PC-3 (cell line): ENCODE results near the gene KCNB1. TPM values are rescaled to one million over a fixed set of nuclear protein-coding genes. Genes with fewer than 3 reads are reported as not detected.
A peak's percentile ranks its signal among the peaks of the same experiment; 100 is the strongest.

Experiments used
- ATAC-seq: fragments of 200-7000 bp; cut with Tn5 transposase; 2 replicates; pipeline ENCODE4 v1.9.1; 2020; ENCODE audit warnings: mild to moderate bottlenecking, moderate library complexity
- BruUV-seq: library from RNA; stranded (reverse); fragments of 400-500 nt; replicated peaks from 2 replicates; lab custom pipeline; 2021; lab: Mats Ljungman, UMichigan
- CTCF ChIA-PET: fragments of 300-600 bp; sonication (Branson Sonifier 250); formaldehyde crosslinking; loops from one replicate; lab custom pipeline; 2022; ENCODE audit warnings: antibody characterized with exemption; lab: Charles Lee
- POLR2A ChIA-PET: fragments of 300-600 bp; sonication (Branson Sonifier 250); formaldehyde crosslinking; loops from one replicate; lab custom pipeline; 2022; ENCODE audit warnings: antibody characterized with exemption; ENCODE audit not compliant: unreplicated experiment; lab: Charles Lee
- DNase-seq: peaks from one replicate; pipeline ENCODE4 v3.0.0-alpha.2; 2015
- H2AFZ ChIP-seq: fragments of 300-600 bp; sonication (generic); 2 replicates; pipeline ENCODE4 v1.6.0; 2016; ENCODE audit warnings: antibody characterized with exemption, low read length
- H3F3A ChIP-seq: fragments of 300-600 bp; sonication (generic); one replicate; pipeline ENCODE4 v1.6.0; 2017; ENCODE audit warnings: antibody characterized with exemption, low read length, control low read depth, mild to moderate bottlenecking; ENCODE audit not compliant: unreplicated experiment
- H3K27ac ChIP-seq: fragments of 300-600 bp; sonication (generic); 2 replicates; pipeline ENCODE4 v1.5.1; 2016; ENCODE audit warnings: mild to moderate bottlenecking, low read length
- H3K27me3 ChIP-seq: fragments of 300-600 bp; sonication (generic); 2 replicates; pipeline ENCODE4 v1.6.1; 2016; ENCODE audit warnings: low read length, mixed read lengths
- H3K36me3 ChIP-seq: fragments of 300-600 bp; sonication (generic); 2 replicates; pipeline ENCODE4 v1.6.1; 2016; ENCODE audit warnings: low read depth, mixed run types, low read length, mixed read lengths
- H3K4me1 ChIP-seq: fragments of 300-600 bp; sonication (generic); 2 replicates; pipeline ENCODE4 v1.5.1; 2016; ENCODE audit warnings: low read length; ENCODE audit not compliant: insufficient read depth
- H3K4me2 ChIP-seq: fragments of 300-600 bp; sonication (generic); 2 replicates; pipeline ENCODE4 v1.6.0; 2016; ENCODE audit warnings: low read length
- H3K4me3 ChIP-seq: fragments of 300-600 bp; sonication (generic); 2 replicates; pipeline ENCODE4 v1.5.1; 2016; ENCODE audit warnings: mild to moderate bottlenecking, low read length, mixed read lengths
- H3K79me2 ChIP-seq: fragments of 300-600 bp; sonication (generic); 2 replicates; pipeline ENCODE4 v1.6.1; 2017; ENCODE audit warnings: low read length, mixed read lengths
- H3K9ac ChIP-seq: fragments of 300-600 bp; sonication (generic); 2 replicates; pipeline ENCODE4 v1.6.0; 2016; ENCODE audit warnings: mild to moderate bottlenecking, low read length
- H3K9me2 ChIP-seq: fragments of 300-600 bp; sonication (generic); replicated peaks from 2 replicates; pipeline ENCODE4 v1.6.1; 2016; ENCODE audit warnings: mixed run types, low read length, mixed read lengths
- H3K9me3 ChIP-seq: fragments of 300-600 bp; sonication (generic); 2 replicates; pipeline ENCODE4 v1.6.1; 2016; ENCODE audit warnings: low read length, mixed read lengths
- H4K20me1 ChIP-seq: fragments of 300-600 bp; sonication (generic); 2 replicates; pipeline ENCODE4 v1.6.1; 2016; ENCODE audit warnings: low read length, mixed read lengths
- EZH2 ChIP-seq: fragments of 300-600 bp; sonication (generic); IDR thresholded peaks from one replicate; pipeline ENCODE4 v1.6.1; 2017; ENCODE audit warnings: antibody characterized with exemption, mild to moderate bottlenecking, low read length; ENCODE audit not compliant: unreplicated experiment
- EZH2phosphoT487 ChIP-seq: fragments of 300-600 bp; sonication (generic); IDR thresholded peaks from 2 replicates; pipeline ENCODE4 v1.6.1; 2018; ENCODE audit warnings: mild to moderate bottlenecking, antibody characterized with exemption, low read length, borderline replicate concordance
- intact Hi-C: fragments of 100-400 bp; cut with micrococcal nuclease; formaldehyde crosslinking; loops from 2 replicates; pipeline ENCODE4 v1.9.0; 2023
- total RNA-seq: library from RNA; depleted of rRNA; stranded (reverse); fragments of >200 nt; gene quantifications from 2 replicates; pipeline ENCODE4 v1.2.3, GENCODE V29; 2014
- TF ChIP-seq, protein P1 (sequence below): fragments of 300-600 bp; sonication (generic); conservative IDR thresholded peaks from 2 replicates; pipeline ENCODE4 v1.5.1; 2017; ENCODE audit warnings: antibody characterized with exemption, low read depth, mild to moderate bottlenecking, low read length

Gene KCNB1
- total RNA-seq, 1 experiment from 2014 or later = 0.04 TPM

DNA sequence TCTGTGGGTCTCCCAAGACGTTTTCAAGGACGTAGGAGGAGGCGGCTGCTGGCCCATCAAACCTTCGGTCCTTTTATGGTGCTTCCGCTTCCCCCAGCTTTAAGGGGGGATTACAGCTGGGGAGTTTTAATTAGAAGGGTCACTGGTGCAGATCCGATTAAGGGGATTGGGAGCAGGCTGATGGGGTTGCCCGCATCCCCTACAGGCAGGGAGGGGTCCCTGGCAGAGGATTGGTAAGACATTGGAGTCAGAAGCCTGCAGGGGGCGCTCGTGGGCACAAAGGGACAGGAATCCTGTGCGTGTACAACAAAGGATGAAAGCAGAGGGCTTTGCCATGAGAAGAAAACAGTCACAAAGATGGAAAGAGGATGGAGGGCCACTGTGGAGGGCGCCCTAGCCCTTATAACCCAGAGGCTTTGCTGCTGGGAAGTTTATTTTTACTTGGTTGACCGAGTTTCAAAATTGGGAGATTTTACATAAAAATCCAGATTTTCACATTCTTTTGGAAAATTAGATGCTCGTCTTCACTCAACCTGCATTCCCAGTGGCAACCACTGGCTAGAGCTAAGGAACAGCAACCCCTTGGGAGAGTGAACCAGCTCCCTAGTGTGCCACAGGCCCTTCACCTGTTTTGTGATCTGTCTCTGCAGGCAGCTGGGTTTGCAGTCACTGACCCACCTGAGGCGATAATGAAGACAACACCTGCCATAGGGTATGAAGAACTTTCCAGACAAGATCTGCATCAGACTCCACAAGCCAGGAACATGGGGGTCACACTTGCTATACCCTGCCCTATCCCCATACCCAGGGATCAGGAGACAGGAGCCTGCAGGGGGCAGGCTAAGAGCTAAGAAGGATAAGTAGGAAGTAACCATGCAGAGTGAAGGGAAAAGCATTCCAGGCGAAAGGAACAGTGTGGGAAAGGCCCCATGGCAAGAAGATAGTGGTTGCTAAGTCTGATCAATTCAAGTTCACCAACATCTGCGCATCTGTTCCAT is 97.7 kb downstream of the KCNB1 start:
- no peaks in the 10 kb centered on the region for H4K20me1 ChIP-seq
- no peak overlapping the region for H3K9ac ChIP-seq
- H2AFZ ChIP-seq = no peak overlapping the region
- H3F3A ChIP-seq = no peaks in the 10 kb centered on the region
- DNase-seq (peak; percentile 76), ATAC-seq (peak; percentile 72)
- ChIA-PET POLR2A (no interaction called here), CTCF (interaction anchor here (0.6 to 1.1 kb wide), 2 partner anchors 21 to 122 kb away, joined by 3 read pairs; no protein-coding TSS in a partner anchor)
- BruUV-seq = no TSS peak
- H3K4me1 ChIP-seq = no peaks in the 10 kb centered on the region
- H3K27ac ChIP-seq = no peak overlapping the region
- no peaks in the 10 kb centered on the region for H3K79me2 ChIP-seq
- TF ChIP-seq, protein P1, sequence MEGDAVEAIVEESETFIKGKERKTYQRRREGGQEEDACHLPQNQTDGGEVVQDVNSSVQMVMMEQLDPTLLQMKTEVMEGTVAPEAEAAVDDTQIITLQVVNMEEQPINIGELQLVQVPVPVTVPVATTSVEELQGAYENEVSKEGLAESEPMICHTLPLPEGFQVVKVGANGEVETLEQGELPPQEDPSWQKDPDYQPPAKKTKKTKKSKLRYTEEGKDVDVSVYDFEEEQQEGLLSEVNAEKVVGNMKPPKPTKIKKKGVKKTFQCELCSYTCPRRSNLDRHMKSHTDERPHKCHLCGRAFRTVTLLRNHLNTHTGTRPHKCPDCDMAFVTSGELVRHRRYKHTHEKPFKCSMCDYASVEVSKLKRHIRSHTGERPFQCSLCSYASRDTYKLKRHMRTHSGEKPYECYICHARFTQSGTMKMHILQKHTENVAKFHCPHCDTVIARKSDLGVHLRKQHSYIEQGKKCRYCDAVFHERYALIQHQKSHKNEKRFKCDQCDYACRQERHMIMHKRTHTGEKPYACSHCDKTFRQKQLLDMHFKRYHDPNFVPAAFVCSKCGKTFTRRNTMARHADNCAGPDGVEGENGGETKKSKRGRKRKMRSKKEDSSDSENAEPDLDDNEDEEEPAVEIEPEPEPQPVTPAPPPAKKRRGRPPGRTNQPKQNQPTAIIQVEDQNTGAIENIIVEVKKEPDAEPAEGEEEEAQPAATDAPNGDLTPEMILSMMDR = peak; percentile 93
- no peak for TF ChIP-seq EZH2
- H3K4me3 ChIP-seq = no peak overlapping the region
- H3K4me2 ChIP-seq = no peak overlapping the region
- no peaks in the 10 kb centered on the region for H3K9me2 ChIP-seq
- H3K36me3 ChIP-seq = no peaks in the 10 kb centered on the region
- H3K9me3 ChIP-seq = no peaks in the 10 kb centered on the region
- H3K27me3 ChIP-seq = peaks cover 14% of the 10 kb centered on the region
- intact Hi-C loops = loop anchor here (5.0 kb wide), 1 partner anchor 98 kb away; the partner anchor contains the start of gene KCNB1

DNA sequence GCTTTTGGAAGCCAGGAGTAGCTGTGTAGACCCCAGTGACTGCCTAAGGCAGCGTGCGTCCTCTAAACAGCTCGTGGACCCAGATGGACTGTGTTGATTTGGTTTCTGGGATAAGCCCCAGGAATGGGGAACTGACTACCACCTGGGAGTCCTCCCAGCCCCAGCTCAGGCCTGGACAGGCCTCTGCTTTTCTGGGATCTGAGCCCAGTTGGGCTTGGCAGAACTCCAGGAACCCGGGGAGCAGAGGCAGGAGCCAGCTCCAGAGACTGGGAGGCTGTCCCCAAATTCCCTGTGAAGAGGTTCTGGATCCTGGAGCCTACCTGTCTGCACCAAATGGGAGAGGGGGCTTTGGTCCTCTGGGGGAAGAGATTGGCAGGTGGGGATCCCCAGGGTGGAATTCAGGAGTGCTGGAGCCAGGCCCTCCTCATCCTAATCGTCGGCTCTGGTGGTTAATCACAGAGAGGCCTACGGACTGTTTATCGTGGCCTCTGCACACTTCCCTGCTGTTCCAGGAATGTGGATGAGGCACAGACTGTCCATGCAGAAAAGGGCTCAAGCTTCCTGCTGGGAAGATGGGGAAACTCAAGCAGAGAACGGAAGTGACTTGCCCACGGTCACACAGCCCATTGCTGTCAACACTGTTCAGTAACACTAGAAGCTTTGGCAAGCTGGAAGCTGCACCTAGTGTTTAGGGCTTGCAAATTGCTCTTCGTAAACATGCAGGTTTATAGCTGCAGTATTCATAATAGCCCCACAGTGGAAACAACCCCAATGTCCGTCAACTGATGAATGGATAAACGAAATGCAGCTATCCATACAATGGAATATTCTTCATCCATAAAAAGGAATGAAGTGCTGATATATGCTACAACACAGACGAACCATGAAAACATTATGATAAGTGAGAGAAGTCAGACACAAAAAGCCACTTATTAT is 100.6 kb downstream of the KCNB1 start:
- ChIA-PET CTCF (no interaction called here), POLR2A (no interaction called here)
- Histone ChIP-seq H3K27me3 (peaks cover 12% of the 10 kb centered on the region; the same call in 1 of the 2 replicates), H2AFZ (no peak overlapping the region), H4K20me1 (no peaks in the 10 kb centered on the region), H3K4me3 (no peak overlapping the region), H3K9me3 (no peaks in the 10 kb centered on the region), H3K4me2 (no peak overlapping the region), H3K9ac (no peak overlapping the region), H3K9me2 (no peaks in the 10 kb centered on the region), H3K27ac (no peak overlapping the region), H3K36me3 (no peaks in the 10 kb centered on the region), H3K79me2 (no peaks in the 10 kb centered on the region), H3F3A (no peaks in the 10 kb centered on the region), H3K4me1 (no peaks in the 10 kb centered on the region)
- ATAC-seq (peak; percentile 35), DNase-seq (peak; percentile 38)
- intact Hi-C loops = no loop called here
- TF ChIP-seq, protein P1 = no peak
- TF ChIP-seq EZH2phosphoT487 = no peak
- no peak for TF ChIP-seq EZH2
- no TSS peak for BruUV-seq
